H1 (cell line): ENCODE measurements around the gene CXCL3. TPM values are rescaled to one million over a fixed set of nuclear protein-coding genes. Genes with fewer than 3 reads are reported as not detected.

Experiments used
- CTCF ChIA-PET: fragments of 300-600 bp; sonication (Branson Sonifier 250); formaldehyde crosslinking; loops from one replicate; lab custom pipeline; 2021; ENCODE audit not compliant: partially characterized antibody; lab: Charles Lee
- POLR2A ChIA-PET: fragments of 300-600 bp; sonication (Branson Sonifier 250); formaldehyde crosslinking; loops from one replicate; lab custom pipeline; 2021; ENCODE audit warnings: inconsistent platforms; ENCODE audit not compliant: partially characterized antibody; lab: Charles Lee
- DNase-seq, 2 experiments: peaks; one replicate each; pipeline versions ENCODE4 v3.0.0 to v3.0.0-alpha.2; 2010 to 2022; ENCODE audit warnings: low spot score in 2 of 2, low read depth in 1 of 2, mixed read lengths in 1 of 2
- FAIRE-seq: peaks from 2 replicates; lab custom pipeline; 2011; peaks lifted over from hg19 to GRCh38; lab: Jason Lieb, UNC
- H2AFZ ChIP-seq: 2 replicates; pipeline ENCODE4 v1.8.1; 2012; ENCODE audit warnings: low read length, inconsistent platforms
- H2AK5ac ChIP-seq: 2 replicates; pipeline ENCODE4 v1.6.1; 2013; ENCODE audit warnings: low read depth, low read length
- H2BK120ac ChIP-seq: replicated peaks from 2 replicates; pipeline ENCODE3; 2013; ENCODE audit warnings: low read depth, low read length, inconsistent platforms
- H2BK12ac ChIP-seq: 2 replicates; pipeline ENCODE4 v1.6.1; 2013; ENCODE audit warnings: low read depth, low read length
- H2BK15ac ChIP-seq: 2 replicates; pipeline ENCODE4 v1.6.1; 2013; ENCODE audit warnings: low read length
- H2BK20ac ChIP-seq: 2 replicates; pipeline ENCODE4 v1.6.1; 2013; ENCODE audit warnings: low read length
- H2BK5ac ChIP-seq: 2 replicates; pipeline ENCODE4 v1.6.1; 2013; ENCODE audit warnings: low read depth, low read length
- H3K14ac ChIP-seq: 2 replicates; pipeline ENCODE4 v1.6.1; 2013; ENCODE audit warnings: inconsistent platforms; ENCODE audit not compliant: insufficient read length
- H3K18ac ChIP-seq: 2 replicates; pipeline ENCODE4 v1.6.1; 2013; ENCODE audit warnings: low read length; ENCODE audit errors: extremely low read depth
- H3K23ac ChIP-seq: 2 replicates; pipeline ENCODE4 v1.6.1; 2013; ENCODE audit warnings: inconsistent platforms; ENCODE audit not compliant: insufficient read length
- H3K23me2 ChIP-seq: 2 replicates; pipeline ENCODE4 v1.6.1; 2013; ENCODE audit warnings: low read depth, low read length
- H3K27ac ChIP-seq: 2 replicates; pipeline ENCODE4 v1.6.1; 2011; ENCODE audit warnings: low read depth, low read length, inconsistent platforms
- H3K27me3 ChIP-seq, 4 experiments: replicated peaks in 1 of 4; 1 replicate in 1 of 4; 2 replicates in 3 of 4; pipeline versions ENCODE4 v1.6.1 to v1.8.1; 2011 to 2013; ENCODE audit warnings: low read length in 3 of 4, mild to moderate bottlenecking in 3 of 4, inconsistent platforms in 2 of 4, mixed read lengths in 2 of 4, moderate library complexity in 1 of 4; ENCODE audit not compliant: control insufficient read depth in 3 of 4, insufficient read depth in 3 of 4; ENCODE audit errors: extremely low read depth in 1 of 4
- H3K36me3 ChIP-seq, 4 experiments: 2 replicates each; pipeline versions ENCODE4 v1.6.1 to v1.8.1; 2011 to 2013; ENCODE audit warnings: mild to moderate bottlenecking in 4 of 4, low read length in 3 of 4, moderate library complexity in 2 of 4, control low read depth in 1 of 4, inconsistent platforms in 1 of 4; ENCODE audit not compliant: insufficient read depth in 4 of 4, control insufficient read depth in 2 of 4
- H3K4ac ChIP-seq: replicated peaks from 2 replicates; pipeline ENCODE3; 2013; ENCODE audit warnings: low read length, low read depth, mixed read lengths, inconsistent platforms; ENCODE audit not compliant: insufficient read length
- H3K4me1 ChIP-seq, 4 experiments: replicated peaks in 1 of 4; 1 replicate in 1 of 4; 2 replicates in 3 of 4; pipeline versions ENCODE4 v1.6.1 to v1.8.1; 2011 to 2013; ENCODE audit warnings: low read length in 3 of 4, inconsistent platforms in 2 of 4, mixed read lengths in 1 of 4; ENCODE audit not compliant: insufficient read depth in 4 of 4, control insufficient read depth in 3 of 4
- H3K4me2 ChIP-seq, 2 experiments: 2 replicates each; pipeline versions ENCODE4 v1.6.1 to v1.8.1; 2011 to 2013; ENCODE audit warnings: low read depth in 2 of 2, low read length in 2 of 2, control low read depth in 1 of 2, inconsistent platforms in 1 of 2, mild to moderate bottlenecking in 1 of 2; ENCODE audit not compliant: insufficient read depth in 1 of 2
- H3K4me3 ChIP-seq, 4 experiments: fragments of 200-600, 300-600 bp in 1 of 4; sonication (generic), shearing (Covaris generic), sonication (Bioruptor Twin) in 1 of 4; 2 replicates each; pipeline versions ENCODE4 v1.5.1 to v1.8.1; 2011 to 2016; ENCODE audit warnings: low read length in 4 of 4, low read depth in 3 of 4, control low read depth in 2 of 4, inconsistent platforms in 2 of 4, mild to moderate bottlenecking in 2 of 4, mixed read lengths in 1 of 4, moderate library complexity in 1 of 4; ENCODE audit not compliant: insufficient read depth in 2 of 4; ENCODE audit errors: extremely low read depth in 1 of 4
- H3K56ac ChIP-seq: replicated peaks from 2 replicates; pipeline ENCODE3; 2013; ENCODE audit warnings: low read depth, mild to moderate bottlenecking, mixed read lengths, low read length, inconsistent platforms; ENCODE audit not compliant: insufficient read length
- H3K79me1 ChIP-seq: 2 replicates; pipeline ENCODE4 v1.6.1; 2013; ENCODE audit warnings: low read depth, low read length, control low read depth
- H3K79me2 ChIP-seq, 2 experiments: 2 replicates each; pipeline versions ENCODE4 v1.6.1 to v1.8.1; 2012 to 2013; ENCODE audit warnings: low read length in 2 of 2, mild to moderate bottlenecking in 2 of 2, inconsistent platforms in 1 of 2; ENCODE audit not compliant: insufficient read depth in 2 of 2, control insufficient read depth in 1 of 2
- H3K9ac ChIP-seq, 4 experiments: replicated peaks in 1 of 4; 1 replicate in 1 of 4; 2 replicates in 3 of 4; pipeline versions ENCODE4 v1.6.1 to v1.8.1; 2011 to 2013; ENCODE audit warnings: low read depth in 3 of 4, low read length in 3 of 4, control low read depth in 2 of 4, mild to moderate bottlenecking in 2 of 4, moderate library complexity in 2 of 4, inconsistent platforms in 1 of 4; ENCODE audit errors: extremely low read depth in 1 of 4
- H3K9me3 ChIP-seq, 2 experiments: 2 replicates each; pipeline versions ENCODE4 v1.6.1 to v1.8.1; 2012 to 2013; ENCODE audit warnings: mild to moderate bottlenecking in 2 of 2, moderate library complexity in 2 of 2, control low read depth in 1 of 2, inconsistent platforms in 1 of 2, low read depth in 1 of 2, low read length in 1 of 2, mixed read lengths in 1 of 2; ENCODE audit not compliant: insufficient read depth in 2 of 2
- H4K20me1 ChIP-seq, 2 experiments: replicated peaks in 1 of 2; 2 replicates each; pipeline versions ENCODE3 to v1.8.1; 2011 to 2013; ENCODE audit warnings: inconsistent platforms in 2 of 2, low read length in 2 of 2, mild to moderate bottlenecking in 1 of 2; ENCODE audit not compliant: insufficient read depth in 2 of 2, control insufficient read depth in 1 of 2
- H4K5ac ChIP-seq: 2 replicates; pipeline ENCODE4 v1.6.1; 2013; ENCODE audit warnings: low read length, low read depth, mixed read lengths, inconsistent platforms; ENCODE audit not compliant: insufficient read length
- H4K8ac ChIP-seq: 2 replicates; pipeline ENCODE4 v1.8.0; 2013; ENCODE audit warnings: mild to moderate bottlenecking, moderate library complexity, low read length, inconsistent platforms; ENCODE audit not compliant: insufficient read depth; ENCODE audit errors: extremely low read depth
- H4K91ac ChIP-seq: replicated peaks from 2 replicates; pipeline ENCODE3; 2013; ENCODE audit warnings: low read length, mixed read lengths, inconsistent platforms; ENCODE audit not compliant: insufficient read length
- WGBS, 2 experiments: shearing (Covaris generic) in 1 of 2; methylation state at CpG; one replicate each; pipeline versions ENCODE4 v1.1.6 to v1.1.7; 2013 to 2015; ENCODE audit warnings: low lambda C conversion rate in 2 of 2, mixed read lengths in 2 of 2, inconsistent platforms in 1 of 2, low coverage in 1 of 2, missing lambda C conversion rate in 1 of 2; ENCODE audit not compliant: insufficient replicate concordance in 2 of 2, insufficient coverage in 1 of 2, insufficient read length in 1 of 2; ENCODE audit errors: extremely low coverage in 1 of 2, missing lambda C conversion rate in 1 of 2; 5-methylcytosine and 5-hydroxymethylcytosine counted together
- polyA plus RNA-seq, 7 experiments: library from polyadenylated mRNA; depleted of rRNA in 3 of 7; stranded (reverse) in 5 of 7; unstranded in 2 of 7; fragments of >200 nt in 5 of 7; fragments of 200-250 nt in 2 of 7; gene quantifications; 1 replicate in 5 of 7; 2 replicates in 1 of 7; 4 replicates in 1 of 7; pipeline versions ENCODE4 v1.2.1 to v1.2.3, GENCODE V29; 2011 to 2013; ENCODE audit warnings: missing spikeins in 2 of 7, mixed read lengths in 2 of 7
- total RNA-seq: library from RNA; stranded (reverse); fragmentation: NEBNext Ultra II Directional; extraction: Animal tissue kit (Norgen Biotek cat#: 25700); gene quantifications from 2 replicates; pipeline ENCODE4 v1.2.1, GENCODE V29; 2021
- TF ChIP-seq, protein P1 (sequence below): IDR thresholded peaks from 2 replicates; pipeline ENCODE4 v1.6.1; 2012; ENCODE audit warnings: low read length, inconsistent platforms

Gene CXCL3
- total and polyA plus RNA-seq, 2 of the 8 experiments (the other 6 are each of a cell fraction or from before 2014, with no cell fraction given): 3.1 to 5.2 TPM

GRCh38 chr4:74057588-74057987, 19.1 kb upstream of the CXCL3 start:
- DNase-seq (no peak), FAIRE-seq (no peak)
- Histone ChIP-seq H3K23ac (no peak overlapping the region), H4K8ac (no peak overlapping the region), H2AK5ac (no peak overlapping the region), H2BK15ac (no peak overlapping the region), H3K36me3 (no peaks in the 10 kb centered on the region), H2AFZ (no peak overlapping the region), H2BK12ac (no peak overlapping the region), H3K27me3 (peaks cover 0 to 1% (median 0%) of the 10 kb centered on the region in 4 experiments; a peak in 1 of 7 replicates), H3K27ac (no peak overlapping the region), H3K18ac (no peak overlapping the region), H4K91ac (no peak overlapping the region), H3K9ac (no peak overlapping the region), H3K79me1 (no peaks in the 10 kb centered on the region), H3K14ac (no peak overlapping the region), H2BK20ac (no peak overlapping the region), H3K9me3 (no peaks in the 10 kb centered on the region; a peak in 1 of 4 replicates), H2BK120ac (no peak overlapping the region), H3K4me2 (no peak overlapping the region), H3K4me1 (peaks cover 0 to 3% (median 0%) of the 10 kb centered on the region in 4 experiments; a peak in 2 of 7 replicates), H2BK5ac (no peak overlapping the region), H3K56ac (no peak overlapping the region), H3K4ac (no peak overlapping the region), H3K23me2 (no peaks in the 10 kb centered on the region), H3K4me3 (no peak overlapping the region), H3K79me2 (no peaks in the 10 kb centered on the region), H4K20me1 (no peaks in the 10 kb centered on the region), H4K5ac (no peak overlapping the region)
- CTCF ChIA-PET: interaction anchor here (1.1 kb wide), 1 partner anchor 16 kb away, joined by 3 read pairs; no protein-coding TSS in a partner anchor
- TF ChIP-seq, protein P1, sequence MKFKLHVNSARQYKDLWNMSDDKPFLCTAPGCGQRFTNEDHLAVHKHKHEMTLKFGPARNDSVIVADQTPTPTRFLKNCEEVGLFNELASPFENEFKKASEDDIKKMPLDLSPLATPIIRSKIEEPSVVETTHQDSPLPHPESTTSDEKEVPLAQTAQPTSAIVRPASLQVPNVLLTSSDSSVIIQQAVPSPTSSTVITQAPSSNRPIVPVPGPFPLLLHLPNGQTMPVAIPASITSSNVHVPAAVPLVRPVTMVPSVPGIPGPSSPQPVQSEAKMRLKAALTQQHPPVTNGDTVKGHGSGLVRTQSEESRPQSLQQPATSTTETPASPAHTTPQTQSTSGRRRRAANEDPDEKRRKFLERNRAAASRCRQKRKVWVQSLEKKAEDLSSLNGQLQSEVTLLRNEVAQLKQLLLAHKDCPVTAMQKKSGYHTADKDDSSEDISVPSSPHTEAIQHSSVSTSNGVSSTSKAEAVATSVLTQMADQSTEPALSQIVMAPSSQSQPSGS: no peak
- POLR2A ChIA-PET: no interaction called here
- 79% methylated on average over 1 of the region's 1 CpG; no CpG with 5 or more reads in 1 of the 2 experiments for WGBS, 2 experiments
